ENCODE data around the gene RPS14.

The RPS14 gene

GRCh38 chr5:150398722-150399523 lies 50.6 kb downstream of the RPS14 start:
- DNase-seq, result peak; percentile 83

- peak; percentile 56 for DNase-seq
These were observed 51.5 kb downstream of the RPS14 start for GRCh38 chr5:150397782-150398721.

GRCh38 chr5:150397146-150397781 lies 52.3 kb downstream of the RPS14 start:
- no peak for DNase-seq

- DNase-seq, result peak; percentile 17
These were observed 53.3 kb downstream of the RPS14 start for GRCh38 chr5:150396267-150396666.

GRCh38 chr5:150395688-150395975 lies 53.9 kb downstream of the RPS14 start:
- DNase-seq, result no peak

GRCh38 chr5:150394912-150395687 lies 54.4 kb downstream of the RPS14 start:
- DNase-seq, result peak; percentile 18

GRCh38 chr5:150394131-150394530 lies 55.4 kb downstream of the RPS14 start:
- peak; percentile 17 for DNase-seq

- peak; percentile 16 for DNase-seq
These were observed 56.4 kb downstream of the RPS14 start for GRCh38 chr5:150393096-150393645.

GRCh38 chr5:150392680-150393079 lies 56.9 kb downstream of the RPS14 start:
- DNase-seq, result no peak
